HepG2 (cell line): ENCODE data around the gene ING5. TPM values are rescaled to one million over a fixed set of nuclear protein-coding genes. Genes with fewer than 3 reads are reported as not detected.
A peak's percentile ranks its signal among the peaks of the same experiment; 100 is the strongest.

Source experiments
- ESRRA ChIP-seq: sonication (generic); formaldehyde crosslinking; IDR thresholded peaks from 2 replicates; pipeline ENCODE4 v1.5.1; 2020; ENCODE audit warnings: mild to moderate bottlenecking, low read depth, missing genetic modification reagents
- FOSL2 ChIP-seq: sonication (generic); formaldehyde crosslinking; IDR thresholded peaks from 2 replicates; pipeline ENCODE4 v1.4.0; 2020; ENCODE audit warnings: missing genetic modification reagents
- FOXO1 ChIP-seq: sonication (generic); formaldehyde crosslinking; IDR thresholded peaks from 2 replicates; pipeline ENCODE4 v1.4.0; 2020; ENCODE audit warnings: missing genetic modification reagents
- GATAD1 ChIP-seq: IDR thresholded peaks from 2 replicates; pipeline ENCODE4 v1.6.1; 2016; ENCODE audit warnings: missing genetic modification reagents, missing compliant biosample characterization
- HDAC1 ChIP-seq: sonication (generic); formaldehyde crosslinking; IDR thresholded peaks from 2 replicates; pipeline ENCODE4 v1.5.1; 2020; ENCODE audit warnings: mild to moderate bottlenecking, missing genetic modification reagents
- KDM4B ChIP-seq: sonication (generic); formaldehyde crosslinking; IDR thresholded peaks from 2 replicates; pipeline ENCODE4 v1.4.0; 2020; ENCODE audit warnings: missing genetic modification reagents
- REPIN1 ChIP-seq: sonication (generic); formaldehyde crosslinking; IDR thresholded peaks from 2 replicates; pipeline ENCODE4 v1.8.0; 2022; ENCODE audit warnings: missing genetic modification reagents, low read depth, mild to moderate bottlenecking, borderline replicate concordance
- SATB2 ChIP-seq: sonication (generic); formaldehyde crosslinking; IDR thresholded peaks from 2 replicates; pipeline ENCODE4 v1.5.0; 2020; ENCODE audit warnings: missing genetic modification reagents
- SMAD1 ChIP-seq: sonication (generic); formaldehyde crosslinking; IDR thresholded peaks from 2 replicates; pipeline ENCODE4 v1.4.0; 2020; ENCODE audit warnings: missing genetic modification reagents, low read depth, mild to moderate bottlenecking, borderline replicate concordance
- SP4 ChIP-seq: sonication (generic); formaldehyde crosslinking; IDR thresholded peaks from 2 replicates; pipeline ENCODE4 v1.8.1; 2023; ENCODE audit warnings: mild to moderate bottlenecking, missing genetic modification reagents
- SRSF4 ChIP-seq: fragments of 200-400 bp; formaldehyde crosslinking; IDR thresholded peaks from one replicate; pipeline ENCODE4 v1.6.1; 2018; ENCODE audit warnings: mild to moderate bottlenecking, low read depth, low read length, moderate library complexity; ENCODE audit not compliant: poor library complexity, severe bottlenecking
- TEAD3 ChIP-seq: optimal IDR thresholded peaks from 2 replicates; pipeline ENCODE3; 2016; ENCODE audit warnings: borderline replicate concordance
- ZFP41 ChIP-seq: sonication (generic); formaldehyde crosslinking; IDR thresholded peaks from 2 replicates; pipeline ENCODE4 v1.4.0; 2020; ENCODE audit warnings: mild to moderate bottlenecking, missing genetic modification reagents, borderline replicate concordance
- ZNF17 ChIP-seq: sonication (generic); formaldehyde crosslinking; IDR thresholded peaks from 2 replicates; pipeline ENCODE4 v1.5.0; 2020; ENCODE audit warnings: mild to moderate bottlenecking, missing genetic modification reagents
- ZNF317 ChIP-seq: sonication (generic); formaldehyde crosslinking; IDR thresholded peaks from 2 replicates; pipeline ENCODE4 v1.5.0; 2020; ENCODE audit warnings: mild to moderate bottlenecking, missing genetic modification reagents
- ZNF331 ChIP-seq: sonication (generic); formaldehyde crosslinking; IDR thresholded peaks from 2 replicates; pipeline ENCODE4 v1.4.0; 2020; ENCODE audit warnings: missing genetic modification reagents
- ZNF333 ChIP-seq: sonication (generic); formaldehyde crosslinking; IDR thresholded peaks from 2 replicates; pipeline ENCODE4 v1.4.0; 2020; ENCODE audit warnings: mild to moderate bottlenecking, missing genetic modification reagents, borderline replicate concordance
- ZNF607 ChIP-seq: sonication (generic); formaldehyde crosslinking; IDR thresholded peaks from 2 replicates; pipeline ENCODE4 v1.5.1; 2020; ENCODE audit warnings: missing genetic modification reagents, mild to moderate bottlenecking, borderline replicate concordance
- polyA plus RNA-seq, 8 experiments: library from polyadenylated mRNA; depleted of rRNA in 3 of 8; stranded (reverse) in 7 of 8; unstranded in 1 of 8; fragments of >200 nt; fragmentation: Illumina TruSeq in 4 of 8; extraction: Trizol in 4 of 8; gene quantifications; 2 replicates each; pipeline versions ENCODE4 v1.2.1 to v1.2.3, GENCODE V29; 2011 to 2016; ENCODE audit warnings: low read depth in 4 of 8, missing spikeins in 1 of 8, mixed read lengths in 1 of 8; ENCODE audit not compliant: insufficient read depth in 1 of 8
- total RNA-seq, 5 experiments: library from RNA; depleted of rRNA; stranded (reverse); fragments of >200 nt; fragmentation: Illumina TruSeq; extraction: Trizol; gene quantifications; 2 replicates each; pipeline ENCODE4 v1.2.3, GENCODE V29; 2016; ENCODE audit warnings: low read depth in 1 of 5
- TF ChIP-seq, protein P1 (sequence below): sonication (generic); formaldehyde crosslinking; IDR thresholded peaks from 2 replicates; pipeline ENCODE4 v1.4.0; 2020; ENCODE audit warnings: missing genetic modification reagents, borderline replicate concordance
- TF ChIP-seq, protein P2 (sequence below): sonication (generic); formaldehyde crosslinking; IDR thresholded peaks from 2 replicates; pipeline ENCODE4 v1.4.0; 2020; ENCODE audit warnings: missing genetic modification reagents, borderline replicate concordance
- TF ChIP-seq, protein P3 (sequence below): IDR thresholded peaks from 2 replicates; pipeline ENCODE4 v1.6.1; 2016; ENCODE audit warnings: missing biosample characterization, missing genetic modification reagents, low read depth

ING5 gene
- total and polyA plus RNA-seq, 2 of the 13 experiments (the other 11 are each of a cell fraction or from before 2014, with no cell fraction given): 61.9 to 71.9 TPM

DNA sequence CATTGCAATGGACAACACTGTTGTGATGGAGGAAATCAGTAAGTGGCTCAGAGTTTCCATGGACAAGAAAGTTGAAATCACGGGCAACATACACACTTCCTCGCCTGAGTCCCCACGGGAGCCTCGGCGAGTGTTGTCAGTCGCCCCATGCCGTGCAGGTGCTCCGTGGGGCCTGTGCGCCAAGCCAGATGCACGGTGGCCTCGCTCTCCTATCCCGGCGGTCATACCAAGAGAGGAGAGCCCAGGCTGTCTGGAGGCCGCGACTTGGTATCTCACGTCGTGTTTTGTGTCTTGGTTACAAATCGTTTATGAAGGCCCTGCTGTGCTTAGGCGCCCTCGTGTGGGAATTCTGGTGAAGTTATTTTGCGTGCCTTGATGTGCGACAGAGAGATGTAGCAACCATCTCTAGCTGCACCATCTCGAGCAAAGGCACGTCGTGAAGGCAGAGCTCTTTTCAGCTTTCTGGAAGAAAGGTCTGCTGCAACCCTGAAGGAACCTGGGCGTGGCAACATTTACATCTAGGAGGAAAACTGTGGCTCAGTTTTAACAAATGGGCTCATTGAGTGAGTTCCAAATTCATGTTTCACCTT, 42.6 kb upstream of the ING5 start (continued):
- TF ChIP-seq, protein P1, sequence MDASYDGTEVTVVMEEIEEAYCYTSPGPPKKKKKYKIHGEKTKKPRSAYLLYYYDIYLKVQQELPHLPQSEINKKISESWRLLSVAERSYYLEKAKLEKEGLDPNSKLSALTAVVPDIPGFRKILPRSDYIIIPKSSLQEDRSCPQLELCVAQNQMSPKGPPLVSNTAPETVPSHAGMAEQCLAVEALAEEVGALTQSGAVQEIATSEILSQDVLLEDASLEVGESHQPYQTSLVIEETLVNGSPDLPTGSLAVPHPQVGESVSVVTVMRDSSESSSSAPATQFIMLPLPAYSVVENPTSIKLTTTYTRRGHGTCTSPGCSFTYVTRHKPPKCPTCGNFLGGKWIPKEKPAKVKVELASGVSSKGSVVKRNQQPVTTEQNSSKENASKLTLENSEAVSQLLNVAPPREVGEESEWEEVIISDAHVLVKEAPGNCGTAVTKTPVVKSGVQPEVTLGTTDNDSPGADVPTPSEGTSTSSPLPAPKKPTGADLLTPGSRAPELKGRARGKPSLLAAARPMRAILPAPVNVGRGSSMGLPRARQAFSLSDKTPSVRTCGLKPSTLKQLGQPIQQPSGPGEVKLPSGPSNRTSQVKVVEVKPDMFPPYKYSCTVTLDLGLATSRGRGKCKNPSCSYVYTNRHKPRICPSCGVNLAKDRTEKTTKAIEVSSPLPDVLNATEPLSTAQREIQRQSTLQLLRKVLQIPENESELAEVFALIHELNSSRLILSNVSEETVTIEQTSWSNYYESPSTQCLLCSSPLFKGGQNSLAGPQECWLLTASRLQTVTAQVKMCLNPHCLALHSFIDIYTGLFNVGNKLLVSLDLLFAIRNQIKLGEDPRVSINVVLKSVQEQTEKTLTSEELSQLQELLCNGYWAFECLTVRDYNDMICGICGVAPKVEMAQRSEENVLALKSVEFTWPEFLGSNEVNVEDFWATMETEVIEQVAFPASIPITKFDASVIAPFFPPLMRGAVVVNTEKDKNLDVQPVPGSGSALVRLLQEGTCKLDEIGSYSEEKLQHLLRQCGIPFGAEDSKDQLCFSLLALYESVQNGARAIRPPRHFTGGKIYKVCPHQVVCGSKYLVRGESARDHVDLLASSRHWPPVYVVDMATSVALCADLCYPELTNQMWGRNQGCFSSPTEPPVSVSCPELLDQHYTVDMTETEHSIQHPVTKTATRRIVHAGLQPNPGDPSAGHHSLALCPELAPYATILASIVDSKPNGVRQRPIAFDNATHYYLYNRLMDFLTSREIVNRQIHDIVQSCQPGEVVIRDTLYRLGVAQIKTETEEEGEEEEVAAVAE (CRISPR knock-in tag): no peak
- TF ChIP-seq, protein P2, sequence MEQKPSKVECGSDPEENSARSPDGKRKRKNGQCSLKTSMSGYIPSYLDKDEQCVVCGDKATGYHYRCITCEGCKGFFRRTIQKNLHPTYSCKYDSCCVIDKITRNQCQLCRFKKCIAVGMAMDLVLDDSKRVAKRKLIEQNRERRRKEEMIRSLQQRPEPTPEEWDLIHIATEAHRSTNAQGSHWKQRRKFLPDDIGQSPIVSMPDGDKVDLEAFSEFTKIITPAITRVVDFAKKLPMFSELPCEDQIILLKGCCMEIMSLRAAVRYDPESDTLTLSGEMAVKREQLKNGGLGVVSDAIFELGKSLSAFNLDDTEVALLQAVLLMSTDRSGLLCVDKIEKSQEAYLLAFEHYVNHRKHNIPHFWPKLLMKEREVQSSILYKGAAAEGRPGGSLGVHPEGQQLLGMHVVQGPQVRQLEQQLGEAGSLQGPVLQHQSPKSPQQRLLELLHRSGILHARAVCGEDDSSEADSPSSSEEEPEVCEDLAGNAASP (CRISPR knock-in tag): no peak
- TF ChIP-seq ZNF17 (CRISPR knock-in tag) (no peak), ZNF333 (CRISPR knock-in tag) (no peak), ZNF317 (CRISPR knock-in tag) (no peak), SATB2 (CRISPR knock-in tag) (no peak), ZNF331 (CRISPR knock-in tag) (peak; percentile 43; the same call in 1 of the 2 replicates), KDM4B (CRISPR knock-in tag) (peak; percentile 78; the same call in 1 of the 2 replicates), GATAD1 (CRISPR knock-in tag) (peak; percentile 47; the same call in 1 of the 2 replicates), SP4 (peak; percentile 64; the same call in 1 of the 2 replicates), ZFP41 (no peak), FOSL2 (peak; percentile 23; the same call in 1 of the 2 replicates), FOXO1 (CRISPR knock-in tag) (peak; percentile 50; the same call in 1 of the 2 replicates), HDAC1 (peak; percentile 29; the same call in 1 of the 2 replicates), SRSF4 (no peak), TEAD3 (CRISPR knock-in tag) (peak; percentile 91), SMAD1 (no peak), ESRRA (CRISPR knock-in tag) (no peak), ZNF607 (no peak; the same call in 1 of the 2 replicates), REPIN1 (no peak)
- TF ChIP-seq, protein P3, sequence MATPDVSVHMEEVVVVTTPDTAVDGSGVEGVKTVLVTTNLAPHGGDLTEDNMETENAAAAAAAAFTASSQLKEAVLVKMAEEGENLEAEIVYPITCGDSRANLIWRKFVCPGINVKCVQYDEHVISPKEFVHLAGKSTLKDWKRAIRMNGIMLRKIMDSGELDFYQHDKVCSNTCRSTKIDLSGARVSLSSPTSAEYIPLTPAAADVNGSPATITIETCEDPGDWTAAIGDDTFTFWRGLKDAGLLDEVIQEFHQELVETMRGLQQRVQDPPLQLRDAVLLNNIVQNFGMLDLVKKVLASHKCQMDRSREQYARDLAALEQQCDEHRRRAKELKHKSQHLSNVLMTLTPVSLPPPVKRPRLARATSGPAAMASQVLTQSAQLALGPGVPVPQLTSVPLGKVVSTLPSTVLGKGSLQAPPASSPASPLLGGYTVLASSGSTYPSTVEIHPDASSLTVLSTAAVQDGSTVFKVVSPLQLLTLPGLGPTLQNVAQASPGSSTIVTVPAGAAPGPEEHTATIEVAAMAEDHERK (CRISPR knock-in tag): no peak
